ENCODE data around the gene FAM20A.

GRCh38 chr17:68577497-68577821 is 23.7 kb downstream of the FAM20A start:
- TF ChIP-seq CTCF (IDR thresholded peaks at IDR 0.05) (no peak), EZH2 (IDR thresholded peaks at IDR 0.05; ENCODE audit: borderline replicate concordance, insufficient read depth, low read depth, low read length, poor library complexity, severe bottlenecking) (no peak)

All from B cell (primary cell).